ENCODE results near the gene SIRT5.

GRCh38 chr6:13548500-13549210, 25.7 kb upstream of the SIRT5 start:
- TF ChIP-seq POLR2AphosphoS5 (IDR thresholded peaks at IDR 0.05; ENCODE audit: borderline replicate concordance, low read depth, low read length) (no peak), EZH2 (IDR thresholded peaks at IDR 0.05) (no peak), FOXP2 (optimal IDR thresholded peaks at IDR 0.05; ENCODE audit: control extremely low read depth, extremely low read length, insufficient read depth) (no peak)

All from SK-N-MC (cell line).